GM10266 (cell line): ENCODE data around the gene SERPINA10.
"Not testable (repeated sequence)": the region's sequence is repeated elsewhere in the genome, so short reads cannot be mapped to it uniquely, and the experiment has no call there.

ENCODE experiments used
- DNase-seq: peaks from one replicate; pipeline ENCODE4 v3.0.0; 2012; ENCODE audit errors: extremely low spot score
- CTCF ChIP-seq: IDR thresholded peaks from 2 replicates; pipeline ENCODE4 v1.5.1; 2012; ENCODE audit warnings: mild to moderate bottlenecking, low read depth; ENCODE audit not compliant: control insufficient read depth, insufficient read depth; ENCODE audit errors: missing control alignments

SERPINA10 gene

GRCh38 chr14:94306047-94306978 lies 13.2 kb upstream of the SERPINA10 start:
- no peak for DNase-seq
- no peak for TF ChIP-seq CTCF

- DNase-seq: no peak
- no peak for TF ChIP-seq CTCF
Measured at GRCh38 chr14:94305620-94306019, 12.6 kb upstream of the SERPINA10 start.

- TF ChIP-seq CTCF: no peak
- no peak for DNase-seq
Measured at GRCh38 chr14:94304243-94304642, 11.2 kb upstream of the SERPINA10 start.

GRCh38 chr14:94303111-94303510 lies 10.0 kb upstream of the SERPINA10 start:
- TF ChIP-seq CTCF: no peak
- no peak for DNase-seq

GRCh38 chr14:94298130-94298529 lies 5.1 kb upstream of the SERPINA10 start:
- DNase-seq: no peak
- TF ChIP-seq CTCF: no peak

GRCh38 chr14:94296181-94296545 lies 3.1 kb upstream of the SERPINA10 start:
- DNase-seq: not testable (repeated sequence)

GRCh38 chr14:94295360-94296180 lies 2.5 kb upstream of the SERPINA10 start:
- no peak for TF ChIP-seq CTCF
- no peak for DNase-seq

GRCh38 chr14:94293578-94293924 lies 483 bp upstream of the SERPINA10 start:
- no peak for DNase-seq
- no peak for TF ChIP-seq CTCF
